ENCODE measurements around the gene THSD7B.
A peak's percentile ranks its signal among the peaks of the same experiment; 100 is the strongest.

THSD7B gene

GRCh38 chr2:136809998-136810397 lies 44.7 kb downstream of the THSD7B start:
- no peak for DNase-seq

GRCh38 chr2:136818839-136819238 lies 53.5 kb downstream of the THSD7B start:
- no peak for DNase-seq

DNA sequence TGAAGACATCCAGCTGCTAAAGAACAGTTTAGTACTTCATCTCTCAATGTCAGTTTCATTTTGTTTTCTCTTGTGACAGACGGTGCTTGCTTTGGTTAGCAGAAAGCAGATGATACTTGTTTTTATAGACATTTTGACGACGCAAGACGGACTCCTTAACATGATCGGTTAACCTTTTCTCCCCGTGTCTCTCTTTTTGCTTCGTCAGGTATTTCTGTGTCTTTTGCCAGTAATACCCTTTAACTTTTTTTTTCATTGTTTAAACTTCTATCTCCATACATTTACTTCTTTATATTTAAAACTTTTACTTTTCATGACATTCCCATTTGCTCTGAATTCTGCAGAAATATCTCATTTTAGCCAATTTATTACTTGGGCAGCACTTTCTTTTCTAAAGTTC lies 57.9 kb downstream of the THSD7B start:
- DNase-seq = no peak

DNA sequence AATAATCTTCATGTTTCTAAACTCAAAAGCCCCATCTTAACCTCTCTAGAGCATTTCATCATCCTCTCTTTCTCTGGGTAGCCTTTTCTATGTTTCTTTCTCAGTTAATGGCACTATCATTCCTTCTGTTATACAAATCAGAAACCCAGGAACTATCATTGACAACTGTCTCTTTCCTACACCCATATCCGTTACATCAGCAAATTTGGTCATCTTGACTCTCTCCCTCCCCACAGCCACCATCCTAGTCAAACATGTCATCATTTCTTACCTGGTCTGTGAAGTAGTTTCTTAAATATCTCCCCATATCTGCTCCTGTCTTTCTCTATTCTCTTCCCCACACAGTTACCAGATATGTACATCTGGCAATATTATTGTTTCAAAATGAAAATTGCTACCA lies 62.8 kb downstream of the THSD7B start:
- no peak for DNase-seq

- no peak for DNase-seq
These were observed 63.4 kb downstream of the THSD7B start for GRCh38 chr2:136828774-136829173.

- DNase-seq = no peak
These were observed 79.2 kb downstream of the THSD7B start for GRCh38 chr2:136844546-136844945.

DNA sequence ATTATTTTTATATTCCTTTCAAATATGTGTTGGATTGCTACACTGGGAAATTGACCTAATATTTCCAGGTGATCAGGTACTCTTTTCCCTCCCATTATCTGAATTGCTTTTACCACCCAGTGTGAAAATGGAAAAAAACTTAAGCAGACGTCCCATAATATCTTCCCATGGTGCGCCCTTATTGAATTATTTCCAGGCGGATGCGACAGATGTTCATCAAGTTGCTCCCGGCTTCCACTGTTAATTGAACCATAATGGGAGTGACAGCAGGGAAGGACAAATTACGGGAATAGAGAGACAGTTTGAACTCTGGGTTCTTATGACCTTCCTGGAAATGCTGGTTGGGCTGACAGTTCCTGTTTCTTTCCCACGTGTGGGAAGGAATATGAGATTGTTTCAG lies 93.3 kb downstream of the THSD7B start:
- DNase-seq = no peak

- no peak for DNase-seq
These were observed 95.2 kb downstream of the THSD7B start for GRCh38 chr2:136860443-136860958.

- no peak for DNase-seq
These were observed 98.1 kb downstream of the THSD7B start for GRCh38 chr2:136863468-136863867.

DNA sequence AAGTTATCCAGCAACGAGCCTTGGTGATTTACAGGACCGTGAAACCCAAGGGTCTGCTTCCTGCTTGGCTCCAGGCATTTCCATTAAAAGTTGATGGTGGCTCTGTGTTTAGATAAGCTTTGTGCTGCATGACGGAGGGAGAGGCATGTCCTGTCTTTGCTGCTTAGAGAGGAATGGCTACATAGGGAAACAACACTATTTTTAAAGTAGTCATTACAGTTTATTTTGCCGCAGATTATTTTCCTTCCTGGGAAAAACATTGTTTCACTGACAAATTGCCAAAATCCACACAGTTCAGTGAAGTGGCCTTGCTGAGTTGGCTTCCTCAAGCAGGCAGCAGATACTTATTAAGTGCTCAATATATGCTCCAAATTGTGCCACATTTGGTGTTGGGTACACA lies 98.5 kb downstream of the THSD7B start:
- DNase-seq = no peak

- no peak for DNase-seq
These were observed 106.1 kb downstream of the THSD7B start for GRCh38 chr2:136871424-136871823.

- peak; percentile 11 to 34 for DNase-seq
These were observed 108.9 kb downstream of the THSD7B start for GRCh38 chr2:136874258-136874657.

GRCh38 chr2:136891100-136891499 lies 125.8 kb downstream of the THSD7B start:
- DNase-seq = no peak

- DNase-seq = no peak
These were observed 128.8 kb downstream of the THSD7B start for GRCh38 chr2:136894007-136894634.

DNA sequence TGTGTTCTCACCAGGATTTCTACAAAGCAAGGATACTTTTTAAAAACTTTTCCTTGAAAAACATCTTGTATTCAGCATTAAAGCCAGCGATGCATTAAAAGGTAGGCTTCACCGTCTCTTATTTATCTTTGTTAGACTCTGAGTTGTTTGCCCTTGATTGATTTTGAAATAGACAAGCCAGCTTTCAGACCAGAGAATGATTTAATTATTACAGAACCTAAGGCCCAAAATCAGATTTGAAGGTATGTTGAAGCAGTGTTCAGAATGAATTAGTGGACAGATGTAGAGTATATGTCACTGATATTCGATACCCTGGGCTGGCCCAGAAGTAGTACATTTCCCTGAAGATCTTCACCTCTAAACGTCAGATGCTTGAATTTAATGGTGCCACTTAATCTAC lies 136.4 kb downstream of the THSD7B start:
- DNase-seq = no peak

GRCh38 chr2:136905779-136906178 lies 140.4 kb downstream of the THSD7B start:
- no peak for DNase-seq

- no peak for DNase-seq
These were observed 144.4 kb downstream of the THSD7B start for GRCh38 chr2:136909777-136910176.

DNA sequence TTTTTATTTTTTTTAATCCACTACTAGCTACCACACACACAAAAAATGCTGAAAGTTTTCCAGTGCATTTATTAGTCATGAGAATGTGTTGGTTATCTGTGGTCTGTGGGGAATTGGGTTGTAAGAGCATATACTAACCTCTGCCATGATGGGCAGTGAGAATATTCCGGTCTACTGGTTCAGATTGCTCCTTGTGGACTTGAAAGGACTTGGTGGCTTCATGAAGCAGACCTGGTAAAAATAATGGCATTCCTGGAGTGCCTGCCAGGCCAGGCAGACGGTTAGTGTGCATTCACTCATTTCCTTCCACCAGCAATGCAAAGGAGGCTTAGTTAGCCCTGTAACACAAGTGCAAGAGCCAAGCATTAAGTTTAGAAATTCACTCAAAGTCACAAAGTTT lies 150.8 kb downstream of the THSD7B start:
- no peak for DNase-seq

- DNase-seq = no peak
These were observed 152.1 kb downstream of the THSD7B start for GRCh38 chr2:136917411-136917881.

- DNase-seq = no peak
These were observed 154.3 kb downstream of the THSD7B start for GRCh38 chr2:136919682-136920081.

GRCh38 chr2:136920652-136921333 lies 155.4 kb downstream of the THSD7B start:
- no peak for DNase-seq

- DNase-seq = no peak
These were observed 161.8 kb downstream of the THSD7B start for GRCh38 chr2:136927156-136927555.

DNA sequence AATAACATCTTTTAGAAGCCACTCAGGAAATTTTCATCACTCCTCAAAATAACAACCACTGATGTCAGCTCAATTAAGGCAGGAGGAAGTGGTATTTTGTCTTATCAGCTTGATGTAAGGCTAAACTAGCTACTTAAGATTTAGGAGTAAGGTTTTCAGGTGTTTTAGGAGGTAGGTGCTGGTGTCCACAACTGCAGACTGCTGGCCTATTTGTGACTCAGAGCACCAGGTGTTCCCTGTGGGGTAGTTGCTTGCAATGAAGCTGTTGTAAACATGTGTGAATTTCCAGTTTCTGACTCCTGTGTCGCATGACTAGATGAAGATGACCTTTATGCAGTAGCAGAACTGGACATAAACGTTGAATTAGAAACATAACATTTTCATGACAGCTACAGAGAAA lies 164.2 kb downstream of the THSD7B start:
- no peak for DNase-seq

- DNase-seq = peak; percentile 11 to 25
These were observed 167.4 kb downstream of the THSD7B start for GRCh38 chr2:136932700-136933099.

GRCh38 chr2:136935119-136935518 lies 169.8 kb downstream of the THSD7B start:
- DNase-seq = no peak
